GM18520 (cell line): ENCODE measurements around the gene FAAP20.
"Not testable (repeated sequence)": the region's sequence is repeated elsewhere in the genome, so short reads cannot be mapped to it uniquely, and the experiment has no call there.

Experiments
- ATAC-seq: cut with Tn5 transposase; IDR thresholded peaks from one replicate; pipeline ENCODE4 v1.9.1; 2021; ENCODE audit not compliant: unreplicated experiment

FAAP20 gene

GRCh38 chr1:2163205-2163604 lies 31.4 kb downstream of the FAAP20 start:
- ATAC-seq: no peak

GRCh38 chr1:2160451-2161300 lies 33.9 kb downstream of the FAAP20 start:
- no peak for ATAC-seq

GRCh38 chr1:2159124-2159523 lies 35.4 kb downstream of the FAAP20 start:
- ATAC-seq: no peak

- ATAC-seq: no peak
Observed at GRCh38 chr1:2158272-2158671, 36.3 kb downstream of the FAAP20 start.

GRCh38 chr1:2157856-2158255 lies 36.7 kb downstream of the FAAP20 start:
- ATAC-seq: no peak

- no peak for ATAC-seq
Observed at GRCh38 chr1:2156866-2157265, 37.7 kb downstream of the FAAP20 start.

GRCh38 chr1:2155788-2156187 lies 38.8 kb downstream of the FAAP20 start:
- ATAC-seq: no peak

- no peak for ATAC-seq
Observed at GRCh38 chr1:2155147-2155598, 39.4 kb downstream of the FAAP20 start.

- ATAC-seq: no peak
Observed at GRCh38 chr1:2154022-2154421, 40.5 kb downstream of the FAAP20 start.

GRCh38 chr1:2152954-2153353 lies 41.6 kb downstream of the FAAP20 start:
- ATAC-seq: no peak

GRCh38 chr1:2151911-2152310 lies 42.7 kb downstream of the FAAP20 start:
- ATAC-seq: no peak

GRCh38 chr1:2151252-2151651 lies 43.3 kb downstream of the FAAP20 start:
- no peak for ATAC-seq

GRCh38 chr1:2150801-2151200 lies 43.8 kb downstream of the FAAP20 start:
- no peak for ATAC-seq

GRCh38 chr1:2148691-2149090 lies 45.9 kb downstream of the FAAP20 start:
- no peak for ATAC-seq

- not testable (repeated sequence) for ATAC-seq
Observed at GRCh38 chr1:2147869-2148268, 46.7 kb downstream of the FAAP20 start.

- ATAC-seq: no peak
Observed at GRCh38 chr1:2146836-2147517, 47.6 kb downstream of the FAAP20 start.

- no peak for ATAC-seq
Observed at GRCh38 chr1:2145946-2146835, 48.4 kb downstream of the FAAP20 start.

- ATAC-seq: no peak
Observed at GRCh38 chr1:2144501-2145090, 50.0 kb downstream of the FAAP20 start.

GRCh38 chr1:2143814-2144500 lies 50.6 kb downstream of the FAAP20 start:
- no peak for ATAC-seq

GRCh38 chr1:2141025-2141424 lies 53.5 kb downstream of the FAAP20 start:
- ATAC-seq: no peak
